GM12872 (cell line): ENCODE results near the gene KIF11.

Experiments
- TF ChIP-seq, protein P1 (sequence below): IDR thresholded peaks from 3 replicates; pipeline ENCODE4 v1.5.1; 2011; ENCODE audit warnings: low read depth, mild to moderate bottlenecking, low read length, moderate library complexity; ENCODE audit not compliant: insufficient read depth

KIF11 gene

DNA sequence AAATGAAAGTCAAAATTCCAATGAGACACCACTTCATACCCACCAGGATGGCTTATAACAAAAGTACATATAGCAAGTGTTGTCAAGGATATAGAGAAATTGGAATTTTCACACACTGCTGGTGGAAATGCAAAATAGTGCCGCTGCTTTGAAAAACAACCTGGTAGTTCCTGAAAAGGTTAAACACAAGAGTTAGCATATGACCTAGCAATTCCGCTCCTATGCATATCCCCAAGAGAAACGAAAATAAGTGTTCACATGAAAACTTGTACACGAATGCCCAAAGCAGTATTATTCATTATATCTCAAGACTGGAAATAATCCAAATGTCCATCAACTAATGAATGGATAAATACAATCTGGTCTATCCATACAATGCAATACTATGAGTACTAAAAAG, 33.9 kb upstream of the KIF11 start:
- TF ChIP-seq, protein P1, sequence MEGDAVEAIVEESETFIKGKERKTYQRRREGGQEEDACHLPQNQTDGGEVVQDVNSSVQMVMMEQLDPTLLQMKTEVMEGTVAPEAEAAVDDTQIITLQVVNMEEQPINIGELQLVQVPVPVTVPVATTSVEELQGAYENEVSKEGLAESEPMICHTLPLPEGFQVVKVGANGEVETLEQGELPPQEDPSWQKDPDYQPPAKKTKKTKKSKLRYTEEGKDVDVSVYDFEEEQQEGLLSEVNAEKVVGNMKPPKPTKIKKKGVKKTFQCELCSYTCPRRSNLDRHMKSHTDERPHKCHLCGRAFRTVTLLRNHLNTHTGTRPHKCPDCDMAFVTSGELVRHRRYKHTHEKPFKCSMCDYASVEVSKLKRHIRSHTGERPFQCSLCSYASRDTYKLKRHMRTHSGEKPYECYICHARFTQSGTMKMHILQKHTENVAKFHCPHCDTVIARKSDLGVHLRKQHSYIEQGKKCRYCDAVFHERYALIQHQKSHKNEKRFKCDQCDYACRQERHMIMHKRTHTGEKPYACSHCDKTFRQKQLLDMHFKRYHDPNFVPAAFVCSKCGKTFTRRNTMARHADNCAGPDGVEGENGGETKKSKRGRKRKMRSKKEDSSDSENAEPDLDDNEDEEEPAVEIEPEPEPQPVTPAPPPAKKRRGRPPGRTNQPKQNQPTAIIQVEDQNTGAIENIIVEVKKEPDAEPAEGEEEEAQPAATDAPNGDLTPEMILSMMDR = no peak

DNA sequence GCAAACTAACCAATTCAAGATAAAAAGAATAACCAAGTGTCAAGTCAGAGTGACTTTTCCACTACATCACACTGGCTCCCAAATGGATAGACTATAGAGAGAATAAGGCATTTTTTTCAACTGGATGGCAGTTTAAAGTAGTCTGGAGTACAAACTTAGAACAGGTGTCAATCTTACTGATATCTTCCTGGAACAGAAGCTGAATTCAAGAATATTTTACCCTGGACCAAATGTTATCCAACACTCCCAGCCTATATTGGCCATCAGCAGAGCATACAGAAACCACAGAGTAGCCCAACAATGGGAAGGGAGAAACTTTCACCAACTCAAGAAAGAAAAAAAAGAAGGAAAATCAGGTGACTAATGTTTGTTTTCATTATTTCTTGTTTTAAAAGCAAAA, 30.5 kb upstream of the KIF11 start:
- TF ChIP-seq, protein P1 = no peak

DNA sequence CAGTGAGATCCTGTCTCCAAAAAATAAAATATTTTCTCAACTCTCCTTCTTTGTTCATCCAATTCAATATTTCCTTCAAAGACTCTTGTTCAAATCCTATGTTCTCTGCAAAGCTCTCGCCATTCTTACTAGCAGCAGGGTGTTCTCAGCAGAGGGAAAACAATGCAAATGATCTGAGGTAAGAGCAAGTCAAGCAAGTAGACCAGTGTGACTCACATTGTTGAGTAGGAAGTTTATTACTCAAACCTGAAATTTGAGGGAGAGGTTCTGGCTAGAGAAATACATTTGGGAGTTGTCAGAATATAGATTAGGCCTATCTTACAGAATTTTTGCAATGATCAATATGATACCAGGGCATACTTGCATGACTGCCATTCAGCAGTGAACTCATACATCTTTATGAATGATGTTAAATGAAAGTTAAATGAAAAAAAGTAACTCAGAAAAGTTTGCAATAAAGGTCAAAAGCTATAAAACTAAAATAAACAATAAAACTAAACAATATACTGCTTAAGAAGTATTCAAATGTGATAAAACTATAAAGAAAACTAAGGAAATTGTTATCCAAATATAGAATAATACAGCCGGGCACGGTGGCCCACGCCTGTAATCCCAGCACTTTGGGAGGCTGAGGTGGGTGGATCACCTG, 24.9 kb upstream of the KIF11 start:
- TF ChIP-seq, protein P1 = no peak

DNA sequence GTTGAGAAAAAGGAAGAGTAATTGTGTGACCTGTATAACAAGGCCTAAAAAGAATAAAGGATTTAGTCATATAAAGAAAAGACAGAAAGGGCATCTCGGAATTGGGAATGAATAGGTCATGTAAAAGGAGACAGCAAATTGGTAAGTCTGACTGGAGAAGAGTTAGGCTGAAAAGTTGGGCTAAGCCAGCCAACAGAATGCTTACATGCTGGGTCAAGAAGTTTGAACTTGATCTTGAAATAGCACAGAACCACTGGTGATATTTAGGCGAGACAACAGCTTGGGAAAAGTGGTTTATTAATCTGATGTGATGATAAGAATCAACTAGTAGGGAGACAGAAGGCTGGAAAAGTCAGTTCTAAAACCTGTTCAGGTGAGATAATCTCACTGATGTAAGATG, 23.9 kb upstream of the KIF11 start:
- TF ChIP-seq, protein P1 = no peak

DNA sequence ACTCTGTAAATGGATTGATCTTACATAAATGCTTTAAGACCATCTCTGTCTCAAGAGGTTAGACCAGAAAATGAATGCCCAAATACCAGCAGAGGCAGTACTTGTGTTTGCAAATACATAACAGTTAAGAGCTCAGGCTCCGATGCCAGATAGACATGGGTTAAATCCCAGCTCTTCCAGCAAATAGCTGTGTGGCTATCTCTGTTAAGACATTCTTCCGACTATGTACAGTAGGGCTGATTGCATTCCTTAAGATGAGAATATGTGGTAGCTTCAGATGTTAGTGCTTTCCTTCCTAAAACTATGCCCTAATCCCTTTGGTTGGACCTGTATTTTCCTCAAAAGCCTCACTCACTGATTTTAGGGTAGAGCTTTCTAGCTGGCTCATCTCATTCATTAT, 21.3 kb upstream of the KIF11 start:
- TF ChIP-seq, protein P1 = no peak

DNA sequence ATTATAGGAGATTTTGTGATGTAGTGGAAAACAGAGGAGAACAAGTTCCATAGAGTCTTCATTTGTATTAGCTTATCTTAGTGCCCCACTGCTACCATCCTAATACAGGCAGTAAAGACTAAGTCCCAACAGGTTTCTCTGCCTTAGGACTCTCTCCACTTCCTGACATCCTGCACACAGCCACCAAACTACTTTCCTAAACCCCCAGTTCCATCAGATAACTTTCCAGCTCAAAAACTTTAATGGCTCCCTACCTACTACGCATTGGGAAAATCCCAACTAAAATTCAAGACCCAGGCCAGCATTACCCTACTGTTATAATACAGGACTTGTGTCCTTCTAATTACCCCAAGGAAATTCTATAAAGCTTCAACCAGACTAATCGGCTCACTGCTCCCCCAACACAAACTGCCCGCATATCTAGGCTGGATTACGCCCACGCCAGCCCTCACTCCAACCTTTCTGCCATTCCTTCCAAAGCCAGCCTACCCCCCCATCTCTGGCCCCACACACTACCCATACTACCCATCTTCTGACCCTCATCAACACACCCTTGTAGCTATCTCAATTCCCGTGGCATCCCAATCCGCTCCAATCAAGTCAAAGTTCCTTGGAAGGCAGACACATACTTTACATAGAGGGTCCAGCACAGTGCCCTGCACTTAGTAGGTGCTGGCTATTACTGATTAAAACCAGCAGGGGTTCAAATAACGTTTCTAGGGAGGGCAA, 20.4 kb upstream of the KIF11 start:
- TF ChIP-seq, protein P1 = no peak

DNA sequence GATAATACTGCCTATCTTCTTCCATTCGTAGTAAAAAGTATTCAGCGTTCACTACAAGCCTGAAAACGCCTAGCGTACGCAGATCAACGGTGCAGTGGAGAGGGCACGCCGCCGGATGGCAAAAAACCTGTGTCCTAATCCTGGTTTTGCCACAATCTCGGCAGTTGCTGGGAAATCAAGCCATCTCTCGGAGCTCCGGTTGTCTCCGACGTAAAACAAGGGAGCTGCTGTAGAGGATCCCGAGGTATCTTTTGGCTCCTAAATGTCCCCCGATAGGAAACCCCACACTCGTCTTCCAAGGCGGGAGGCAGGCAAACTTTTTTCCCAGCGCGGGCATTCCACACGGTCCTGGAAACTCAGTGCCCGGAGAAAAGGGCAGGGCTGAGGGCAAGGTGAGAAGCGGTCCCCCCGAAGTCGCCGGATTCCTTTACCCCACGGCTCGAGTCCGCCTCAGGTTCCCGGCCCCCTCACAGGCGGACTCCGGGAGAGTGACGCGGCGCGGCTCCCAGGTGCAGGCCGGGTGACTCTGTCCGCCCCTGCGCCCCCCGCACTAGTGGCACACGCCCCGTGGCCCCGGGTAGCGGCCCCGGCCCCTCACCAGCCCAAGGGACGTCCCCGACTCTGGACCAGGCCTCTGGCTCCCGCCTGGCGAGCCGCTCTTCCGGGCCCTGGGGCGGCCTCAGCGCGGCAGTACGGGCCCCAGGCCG, 19.7 kb upstream of the KIF11 start:
- TF ChIP-seq, protein P1 = no peak
